Activated naive CD8-positive, alpha-beta T cell treated with anti-CD3 and anti-CD28 coated beads for 36 hours (primary cell): Measurements from ENCODE around the gene C2orf42. TPM values are rescaled to one million over a fixed set of nuclear protein-coding genes. Genes with fewer than 3 reads are reported as not detected.
"Not testable (repeated sequence)": the region's sequence is repeated elsewhere in the genome, so short reads cannot be mapped to it uniquely, and the experiment has no call there.

Source experiments
- DNase-seq: peaks from one replicate; pipeline ENCODE4 v3.0.0; 2021
- H3K27ac Mint-ChIP-seq: one replicate; pipeline ENCODE4 v1.8.0; 2022; ENCODE audit warnings: mild to moderate bottlenecking, moderate library complexity, mixed read lengths
- H3K27me3 Mint-ChIP-seq: one replicate; pipeline ENCODE4 v1.8.0; 2022; ENCODE audit warnings: mild to moderate bottlenecking, mixed read lengths
- H3K36me3 Mint-ChIP-seq: one replicate; pipeline ENCODE4 v1.8.0; 2021; ENCODE audit warnings: mild to moderate bottlenecking, mixed read lengths
- H3K4me1 Mint-ChIP-seq: one replicate; pipeline ENCODE4 v1.8.0; 2021; ENCODE audit warnings: mixed read lengths
- H3K4me3 Mint-ChIP-seq: one replicate; pipeline ENCODE4 v1.8.0; 2022; ENCODE audit warnings: mild to moderate bottlenecking, moderate library complexity, mixed read lengths
- H3K9me3 Mint-ChIP-seq: one replicate; pipeline ENCODE4 v1.8.0; 2022; ENCODE audit warnings: mixed read lengths
- total RNA-seq, 2 experiments: library from RNA; stranded (reverse); gene quantifications; one replicate each; pipeline ENCODE4 v1.2.3, GENCODE V29; 2021

Gene C2orf42
- total RNA-seq, 2 experiments from 2014 or later, result 16.0 to 17.4 TPM

GRCh38 chr2:70126413-70126812 lies 64.4 kb downstream of the C2orf42 start:
- H3K4me1 Mint-ChIP-seq, result peaks cover 75% of the 10 kb centered on the region
- peak overlapping the region; percentile 100 for H3K27ac Mint-ChIP-seq
- peaks cover 18% of the 10 kb centered on the region for H3K36me3 Mint-ChIP-seq
- peak overlapping the region; percentile 92 for H3K4me3 Mint-ChIP-seq
- peaks cover 3% of the 10 kb centered on the region for H3K9me3 Mint-ChIP-seq
- no peaks in the 10 kb centered on the region for H3K27me3 Mint-ChIP-seq
- no peak for DNase-seq

DNA sequence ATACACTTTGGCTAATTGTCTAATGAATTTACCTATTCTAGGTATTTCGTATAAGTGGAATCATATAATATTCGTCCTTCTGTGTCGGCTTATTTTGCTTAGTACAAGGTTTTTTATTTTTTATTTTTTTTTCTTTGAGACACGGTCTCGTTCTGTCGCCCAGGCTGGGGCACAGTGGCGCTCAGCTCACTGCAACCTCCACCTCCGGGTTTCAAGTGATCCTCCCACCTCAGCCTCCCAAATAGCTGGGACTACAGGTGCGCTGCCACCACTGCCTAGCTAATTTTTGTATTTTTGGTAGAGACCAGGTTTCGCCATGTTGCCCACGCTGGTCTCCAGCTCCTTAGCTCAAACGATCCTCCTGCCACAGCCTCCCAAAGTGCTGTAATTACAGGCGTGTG lies 65.3 kb downstream of the C2orf42 start:
- H3K9me3 Mint-ChIP-seq, result peaks cover 3% of the 10 kb centered on the region
- peaks cover 18% of the 10 kb centered on the region for H3K36me3 Mint-ChIP-seq
- peaks cover 73% of the 10 kb centered on the region for H3K4me1 Mint-ChIP-seq
- H3K27me3 Mint-ChIP-seq, result no peaks in the 10 kb centered on the region
- H3K4me3 Mint-ChIP-seq, result peak overlapping the region; percentile 92
- peak overlapping the region; percentile 100 for H3K27ac Mint-ChIP-seq
- no peak for DNase-seq

GRCh38 chr2:70124983-70125480 lies 65.8 kb downstream of the C2orf42 start:
- Mint-ChIP-seq H3K4me3 (peak overlapping the region; percentile 92), H3K9me3 (peaks cover 3% of the 10 kb centered on the region), H3K27me3 (no peaks in the 10 kb centered on the region), H3K4me1 (peaks cover 71% of the 10 kb centered on the region), H3K27ac (peak overlapping the region; percentile 100), H3K36me3 (peaks cover 18% of the 10 kb centered on the region)
- DNase-seq, result peak; percentile 65

GRCh38 chr2:70123829-70124116 lies 67.0 kb downstream of the C2orf42 start:
- no peaks in the 10 kb centered on the region for H3K27me3 Mint-ChIP-seq
- peaks cover 14% of the 10 kb centered on the region for H3K36me3 Mint-ChIP-seq
- H3K4me3 Mint-ChIP-seq, result peak overlapping the region; percentile 92
- no peaks in the 10 kb centered on the region for H3K9me3 Mint-ChIP-seq
- H3K4me1 Mint-ChIP-seq, result peaks cover 71% of the 10 kb centered on the region
- peak overlapping the region; percentile 100 for H3K27ac Mint-ChIP-seq
- DNase-seq, result no peak

- no peak for DNase-seq
- Mint-ChIP-seq H3K27me3 (no peaks in the 10 kb centered on the region), H3K27ac (peak overlapping the region; percentile 100), H3K9me3 (no peaks in the 10 kb centered on the region), H3K4me3 (peak overlapping the region; percentile 92), H3K36me3 (peaks cover 14% of the 10 kb centered on the region), H3K4me1 (peaks cover 70% of the 10 kb centered on the region)
These were observed 67.6 kb downstream of the C2orf42 start for GRCh38 chr2:70123051-70123828.

- Mint-ChIP-seq H3K36me3 (peaks cover 14% of the 10 kb centered on the region), H3K4me1 (peaks cover 69% of the 10 kb centered on the region), H3K27me3 (no peaks in the 10 kb centered on the region), H3K4me3 (no peak overlapping the region), H3K27ac (peak overlapping the region; percentile 100), H3K9me3 (no peaks in the 10 kb centered on the region)
- DNase-seq, result no peak
These were observed 68.3 kb downstream of the C2orf42 start for GRCh38 chr2:70122470-70122869.

DNA sequence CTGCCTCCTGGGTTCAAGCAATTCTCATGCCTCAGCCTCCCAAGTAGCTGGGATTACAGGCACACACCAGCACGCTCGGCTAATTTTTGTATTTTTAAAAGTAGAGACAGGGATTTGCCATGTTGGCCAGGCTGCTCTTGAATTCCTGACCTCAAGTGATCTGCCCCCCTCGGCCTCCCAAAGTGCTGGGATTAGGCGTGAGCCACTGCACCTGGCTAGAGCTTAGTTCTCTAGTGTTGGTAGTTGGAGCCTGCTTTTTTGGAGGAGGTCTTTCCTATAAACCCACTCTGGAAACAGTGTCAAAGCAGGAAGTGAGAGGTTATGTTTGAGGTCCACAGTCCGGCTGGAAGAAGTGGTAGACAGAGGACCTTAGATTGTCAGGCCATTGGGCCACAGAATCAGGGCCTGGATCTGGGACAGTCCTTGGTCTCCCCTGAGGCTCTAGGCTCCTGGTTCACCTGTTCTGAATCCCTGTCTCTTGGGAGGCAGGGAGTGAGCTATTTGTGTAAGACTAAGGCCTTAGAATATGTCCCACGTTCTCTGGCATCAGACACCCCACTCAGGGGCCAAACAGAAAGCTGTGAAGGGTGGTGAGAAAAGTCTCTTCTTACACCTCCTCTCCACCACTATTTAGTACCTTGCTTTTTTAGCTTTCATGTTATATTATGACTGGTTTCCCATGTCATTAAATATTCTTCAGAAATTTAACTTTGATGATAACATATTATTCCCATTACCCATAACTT lies 69.0 kb downstream of the C2orf42 start:
- peaks cover 14% of the 10 kb centered on the region for H3K36me3 Mint-ChIP-seq
- no peak overlapping the region for H3K4me3 Mint-ChIP-seq
- no peaks in the 10 kb centered on the region for H3K27me3 Mint-ChIP-seq
- no peaks in the 10 kb centered on the region for H3K9me3 Mint-ChIP-seq
- H3K27ac Mint-ChIP-seq, result peak overlapping the region; percentile 67
- H3K4me1 Mint-ChIP-seq, result peaks cover 70% of the 10 kb centered on the region
- no peak for DNase-seq

- H3K4me1 Mint-ChIP-seq, result peaks cover 67% of the 10 kb centered on the region
- H3K27ac Mint-ChIP-seq, result peak overlapping the region; percentile 7
- H3K9me3 Mint-ChIP-seq, result no peaks in the 10 kb centered on the region
- no peak overlapping the region for H3K4me3 Mint-ChIP-seq
- H3K36me3 Mint-ChIP-seq, result peaks cover 4% of the 10 kb centered on the region
- DNase-seq, result no peak
- no peaks in the 10 kb centered on the region for H3K27me3 Mint-ChIP-seq
These were observed 71.9 kb downstream of the C2orf42 start for GRCh38 chr2:70118798-70119454.

DNA sequence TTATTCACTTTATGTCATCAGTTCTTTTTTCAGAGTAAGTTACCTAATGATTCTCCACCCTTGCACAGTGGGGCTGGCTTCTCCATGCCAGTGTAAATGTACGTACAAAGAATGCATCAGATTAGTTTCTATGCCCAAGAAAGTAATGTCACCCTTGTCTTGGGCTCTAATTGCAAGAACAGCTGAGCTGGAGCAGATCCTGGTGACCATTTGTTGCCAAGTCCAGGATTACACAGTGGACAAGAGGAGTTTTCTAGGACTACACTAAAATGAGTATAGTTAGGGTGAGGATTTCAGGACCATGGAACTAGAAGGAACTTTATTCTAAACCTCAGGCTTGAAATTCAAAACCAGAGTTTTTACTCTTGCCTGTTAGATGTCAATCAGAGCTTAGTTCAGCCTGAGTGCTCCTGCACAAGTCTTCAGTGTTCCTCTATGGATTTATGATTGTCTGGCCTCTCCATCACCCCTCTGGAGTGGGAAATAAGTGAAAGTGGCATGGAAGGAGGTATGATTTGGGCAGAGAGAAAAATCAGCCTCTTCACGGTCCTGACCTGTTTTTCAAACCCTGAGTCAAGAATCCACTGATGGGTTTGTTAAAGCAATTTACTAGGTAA lies 73.8 kb downstream of the C2orf42 start:
- peaks cover 56% of the 10 kb centered on the region for H3K4me1 Mint-ChIP-seq
- no peak overlapping the region for H3K4me3 Mint-ChIP-seq
- H3K9me3 Mint-ChIP-seq, result no peaks in the 10 kb centered on the region
- H3K36me3 Mint-ChIP-seq, result no peaks in the 10 kb centered on the region
- H3K27me3 Mint-ChIP-seq, result no peaks in the 10 kb centered on the region
- no peak for DNase-seq
- no peak overlapping the region for H3K27ac Mint-ChIP-seq

DNA sequence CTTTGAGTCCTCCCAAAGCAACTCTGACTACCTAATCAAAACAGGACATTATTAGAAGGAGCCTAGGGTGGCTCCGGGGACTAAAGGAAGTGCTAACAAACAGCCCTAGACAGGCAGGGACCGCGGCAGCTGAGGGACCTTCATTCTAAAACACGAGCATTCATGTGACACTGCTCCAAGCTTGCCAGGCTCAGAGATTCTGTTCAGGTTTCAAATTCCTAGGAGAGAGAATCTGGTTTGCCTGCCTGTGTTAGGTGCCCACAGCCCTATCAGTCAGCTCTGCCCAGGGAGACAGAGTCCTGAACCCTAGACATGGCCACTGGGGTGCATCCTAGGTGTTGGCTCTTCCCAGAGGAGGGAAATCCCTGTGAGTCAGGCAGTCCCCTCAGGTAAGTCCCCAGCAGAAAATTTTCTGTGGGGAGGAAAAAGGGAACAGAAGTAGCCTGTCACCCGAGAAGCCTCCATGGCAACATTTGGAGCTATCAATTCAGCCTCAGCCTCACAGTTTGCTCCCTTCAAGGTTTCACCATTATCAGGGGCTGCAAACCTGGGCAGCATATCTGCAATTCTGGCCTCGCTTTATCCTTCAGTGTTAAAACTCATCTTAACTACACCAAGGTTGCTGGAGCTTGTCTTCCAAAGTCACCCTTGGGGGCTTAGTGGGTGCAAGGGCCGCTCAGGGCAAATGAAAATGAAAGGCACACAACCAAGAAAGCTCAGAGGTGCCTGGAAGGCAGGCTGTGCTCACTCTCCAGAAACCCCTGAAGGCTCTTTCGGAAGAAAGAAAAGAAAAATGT lies 75.0 kb downstream of the C2orf42 start:
- H3K4me3 Mint-ChIP-seq, result no peak overlapping the region
- no peaks in the 10 kb centered on the region for H3K36me3 Mint-ChIP-seq
- no peak for DNase-seq
- H3K27ac Mint-ChIP-seq, result peak overlapping the region; percentile 56
- peaks cover 53% of the 10 kb centered on the region for H3K4me1 Mint-ChIP-seq
- no peaks in the 10 kb centered on the region for H3K9me3 Mint-ChIP-seq
- no peaks in the 10 kb centered on the region for H3K27me3 Mint-ChIP-seq

- H3K4me3 Mint-ChIP-seq, result no peak overlapping the region
- H3K27me3 Mint-ChIP-seq, result no peaks in the 10 kb centered on the region
- H3K9me3 Mint-ChIP-seq, result no peaks in the 10 kb centered on the region
- H3K4me1 Mint-ChIP-seq, result peaks cover 55% of the 10 kb centered on the region
- H3K36me3 Mint-ChIP-seq, result no peaks in the 10 kb centered on the region
- H3K27ac Mint-ChIP-seq, result no peak overlapping the region
- DNase-seq, result no peak
These were observed 77.3 kb downstream of the C2orf42 start for GRCh38 chr2:70113359-70114070.

GRCh38 chr2:70111752-70112591 lies 78.8 kb downstream of the C2orf42 start:
- Mint-ChIP-seq H3K27me3 (no peaks in the 10 kb centered on the region), H3K27ac (no peak overlapping the region), H3K36me3 (no peaks in the 10 kb centered on the region), H3K9me3 (no peaks in the 10 kb centered on the region), H3K4me1 (peaks cover 58% of the 10 kb centered on the region), H3K4me3 (no peak overlapping the region)
- no peak for DNase-seq

GRCh38 chr2:70110397-70110796 lies 80.4 kb downstream of the C2orf42 start:
- not testable (repeated sequence) for DNase-seq, H3K36me3 Mint-ChIP-seq, H3K9me3 Mint-ChIP-seq, H3K4me3 Mint-ChIP-seq, H3K27me3 Mint-ChIP-seq
- H3K27ac Mint-ChIP-seq, result peak overlapping the region; percentile 96
- peaks cover 46% of the 10 kb centered on the region for H3K4me1 Mint-ChIP-seq
